Liver (tissue), 9 donors: ENCODE measurements around the gene EPC2. TPM values are rescaled to one million over a fixed set of nuclear protein-coding genes. Genes with fewer than 3 reads are reported as not detected.

ENCODE experiments used
- DNase-seq: peaks from one replicate; pipeline ENCODE4 v3.0.0-alpha.2; 2017; ENCODE audit warnings: low spot score
- H3K27ac ChIP-seq, 2 donors: one replicate each; pipeline ENCODE4 v1.7.0; 2013; ENCODE audit warnings: inconsistent platforms in 2 of 2, low read length in 2 of 2, control low read depth in 1 of 2, low read depth in 1 of 2, mild to moderate bottlenecking in 1 of 2
- H3K27me3 ChIP-seq, 4 donors: one replicate each; pipeline versions ENCODE4 v1.6.1 to v1.7.0; 2013; ENCODE audit warnings: low read length in 3 of 4, inconsistent platforms in 1 of 4, mild to moderate bottlenecking in 1 of 4, moderate library complexity in 1 of 4; ENCODE audit not compliant: control insufficient read depth in 4 of 4, insufficient read depth in 4 of 4
- H3K36me3 ChIP-seq, 4 donors: one replicate each; pipeline versions ENCODE4 v1.6.1 to v1.7.0; 2013; ENCODE audit warnings: low read length in 3 of 4, mild to moderate bottlenecking in 3 of 4, low read depth in 1 of 4, moderate library complexity in 1 of 4; ENCODE audit not compliant: control insufficient read depth in 4 of 4, insufficient read depth in 3 of 4
- H3K4me1 ChIP-seq, 4 donors: one replicate each; pipeline versions ENCODE4 v1.6.1 to v1.7.0; 2013; ENCODE audit warnings: low read length in 3 of 4, mild to moderate bottlenecking in 3 of 4, moderate library complexity in 1 of 4; ENCODE audit not compliant: control insufficient read depth in 4 of 4, insufficient read depth in 4 of 4
- H3K4me3 ChIP-seq, 3 donors: one replicate each; pipeline versions ENCODE4 v1.6.1 to v1.7.0; 2013; ENCODE audit warnings: low read length in 3 of 3, control low read depth in 1 of 3, low read depth in 1 of 3, mild to moderate bottlenecking in 1 of 3
- H3K9ac ChIP-seq, 2 donors: one replicate each; pipeline ENCODE4 v1.7.0; 2013; ENCODE audit warnings: low read length in 2 of 2, mild to moderate bottlenecking in 2 of 2, moderate library complexity in 2 of 2, control low read depth in 1 of 2, low read depth in 1 of 2
- H3K9me3 ChIP-seq, 4 donors: one replicate each; pipeline versions ENCODE4 v1.6.1 to v1.7.0; 2013; ENCODE audit warnings: low read length in 3 of 4; ENCODE audit not compliant: control insufficient read depth in 4 of 4
- CTCF ChIP-seq: fragments of 150-350 bp; IDR thresholded peaks from 2 replicates; pipeline ENCODE4 v1.5.1; 2017; ENCODE audit warnings: improper control_type of control experiment, low read depth, low read length; ENCODE audit not compliant: missing input control
- EGR1 ChIP-seq, 2 donors: IDR thresholded peaks; 2 replicates each; pipeline ENCODE4 v1.6.1; 2016 to 2018; ENCODE audit warnings: antibody characterized with exemption in 2 of 2, low read depth in 2 of 2
- FOXA1 ChIP-seq: IDR thresholded peaks from 2 replicates; pipeline ENCODE4 v1.6.1; 2016; ENCODE audit warnings: antibody characterized with exemption
- FOXA2 ChIP-seq: IDR thresholded peaks from 2 replicates; pipeline ENCODE4 v1.6.1; 2016; ENCODE audit warnings: antibody characterized with exemption
- GABPA ChIP-seq, 2 donors: IDR thresholded peaks in 1 of 2; conservative IDR thresholded peaks in 1 of 2; 2 replicates each; pipeline ENCODE4 v1.6.1; 2016; ENCODE audit warnings: antibody characterized with exemption in 2 of 2, mild to moderate bottlenecking in 1 of 2, moderate library complexity in 1 of 2
- HNF4A ChIP-seq, 2 donors: conservative IDR thresholded peaks; 2 replicates each; pipeline ENCODE4 v1.6.1; 2016; ENCODE audit warnings: antibody characterized with exemption in 2 of 2, mild to moderate bottlenecking in 2 of 2
- HNF4G ChIP-seq: IDR thresholded peaks from 2 replicates; pipeline ENCODE4 v1.6.1; 2016; ENCODE audit warnings: antibody characterized with exemption
- JUND ChIP-seq, 2 donors: IDR thresholded peaks; 2 replicates each; pipeline ENCODE4 v1.6.1; 2016; ENCODE audit warnings: antibody characterized with exemption in 2 of 2
- MAX ChIP-seq: IDR thresholded peaks from 2 replicates; pipeline ENCODE4 v1.6.1; 2016; ENCODE audit warnings: antibody characterized with exemption
- NR2F2 ChIP-seq: IDR thresholded peaks from 2 replicates; pipeline ENCODE4 v1.6.1; 2016; ENCODE audit warnings: antibody characterized with exemption
- RAD21 ChIP-seq, 2 donors: IDR thresholded peaks; 2 replicates each; pipeline ENCODE4 v1.6.1; 2016; ENCODE audit warnings: antibody characterized with exemption in 2 of 2, mild to moderate bottlenecking in 2 of 2
- REST ChIP-seq: IDR thresholded peaks from 2 replicates; pipeline ENCODE4 v1.6.1; 2016; ENCODE audit warnings: antibody characterized with exemption, mild to moderate bottlenecking
- RXRA ChIP-seq, 2 donors: IDR thresholded peaks; 2 replicates each; pipeline ENCODE4 v1.6.1; 2017 to 2018; ENCODE audit warnings: antibody characterized with exemption in 2 of 2, mild to moderate bottlenecking in 1 of 2
- SP1 ChIP-seq: IDR thresholded peaks from 2 replicates; pipeline ENCODE4 v1.6.1; 2018; ENCODE audit warnings: antibody characterized with exemption, mild to moderate bottlenecking
- TAF1 ChIP-seq: conservative IDR thresholded peaks from 2 replicates; pipeline ENCODE4 v1.6.1; 2016; ENCODE audit warnings: antibody characterized with exemption, mild to moderate bottlenecking
- YY1 ChIP-seq: IDR thresholded peaks from 2 replicates; pipeline ENCODE4 v1.6.1; 2016; ENCODE audit warnings: antibody characterized with exemption, mild to moderate bottlenecking
- ZBTB33 ChIP-seq: IDR thresholded peaks from 2 replicates; pipeline ENCODE4 v1.6.1; 2016; ENCODE audit warnings: antibody characterized with exemption
- WGBS: extraction: QIAGEN DNeasy Blood & Tissue Kit; methylation state at CpG from one replicate; pipeline ENCODE4 v1.1.7; 2013; 5-methylcytosine and 5-hydroxymethylcytosine counted together
- polyA plus RNA-seq, 2 donors: library from polyadenylated mRNA; stranded (reverse) in 1 of 2; unstranded in 1 of 2; fragments of 200-250 nt in 1 of 2; fragments of >200 nt in 1 of 2; fragmentation: Nextera tagmentation in 1 of 2; extraction: Ambion mirVana in 1 of 2; gene quantifications; one replicate each; pipeline versions ENCODE4 v1.2.1 to v1.2.3, GENCODE V29; 2013 to 2015
- total RNA-seq, 2 donors: library from RNA; depleted of rRNA; stranded (reverse); fragments of >200 nt; gene quantifications; one replicate each; pipeline ENCODE4 v1.2.3, GENCODE V29; 2014
- TF ChIP-seq, protein P1 (sequence below): IDR thresholded peaks from 2 replicates; pipeline ENCODE4 v1.6.1; 2016; ENCODE audit warnings: antibody characterized with exemption
- donor health status: healthy.
- donor health status: healthy.
- donor health status: healthy.
- donor health status: healthy.
- donor health status: healthy.

The EPC2 gene
- total and polyA plus RNA-seq, 4 donors = 2.8 to 17.7 (median 9.6) TPM

GRCh38 chr2:148642891-148643416 is 1.6 kb upstream of the EPC2 start:
- Histone ChIP-seq H3K9ac (no peak overlapping the region), H3K27me3 (no peaks in the 10 kb centered on the region), H3K27ac (no peak overlapping the region), H3K4me3 (no peak overlapping the region), H3K36me3 (no peaks in the 10 kb centered on the region), H3K9me3 (no peaks in the 10 kb centered on the region), H3K4me1 (peaks cover 4 to 15% (median 9%) of the 10 kb centered on the region in 4 donors)
- TF ChIP-seq NR2F2 = no peak
- no peak for TF ChIP-seq MAX
- TF ChIP-seq REST = no peak
- no peak for TF ChIP-seq TAF1
- TF ChIP-seq, protein P1, sequence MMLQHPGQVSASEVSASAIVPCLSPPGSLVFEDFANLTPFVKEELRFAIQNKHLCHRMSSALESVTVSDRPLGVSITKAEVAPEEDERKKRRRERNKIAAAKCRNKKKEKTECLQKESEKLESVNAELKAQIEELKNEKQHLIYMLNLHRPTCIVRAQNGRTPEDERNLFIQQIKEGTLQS = no peak
- no peak for TF ChIP-seq YY1
- TF ChIP-seq GABPA (IDR thresholded peaks at IDR 0.05 in 1 of 2, conservative IDR thresholded peaks at IDR 0.05 in 1 of 2) = no peak
- no peak for TF ChIP-seq ZBTB33
- TF ChIP-seq CTCF = no peak
- no peak for DNase-seq
- 68% methylated on average over 3 of the region's 3 CpGs for WGBS

GRCh38 chr2:148643421-148643820 is 1.1 kb upstream of the EPC2 start:
- H3K9ac ChIP-seq = no peak overlapping the region
- TF ChIP-seq EGR1 (IDR thresholded peaks at IDR 0.05; ENCODE audit: low read depth in 2 of 2) = no peak
- TF ChIP-seq HNF4A (conservative IDR thresholded peaks at IDR 0.05) = no peak
- TF ChIP-seq REST = no peak
- TF ChIP-seq SP1 = no peak
- no peak for TF ChIP-seq JUND (IDR thresholded peaks at IDR 0.05)
- no peak for TF ChIP-seq FOXA2
- TF ChIP-seq NR2F2 = no peak
- TF ChIP-seq ZBTB33 = no peak
- no peak for TF ChIP-seq TAF1
- no peak for TF ChIP-seq FOXA1
- TF ChIP-seq HNF4G = no peak
- no peak for TF ChIP-seq RAD21 (IDR thresholded peaks at IDR 0.05)
- TF ChIP-seq RXRA (IDR thresholded peaks at IDR 0.05) = no peak
- TF ChIP-seq, protein P1 = no peak

More at GRCh38 chr2:148643421-148643820, 1.1 kb upstream of the EPC2 start:
- no peaks in the 10 kb centered on the region for H3K9me3 ChIP-seq
- peaks cover 4 to 15% (median 9%) of the 10 kb centered on the region in 4 donors for H3K4me1 ChIP-seq
- H3K27me3 ChIP-seq = no peaks in the 10 kb centered on the region
- no peak for DNase-seq
- WGBS = 29% methylated on average over 5 of the region's 5 CpGs
- no peaks in the 10 kb centered on the region for H3K36me3 ChIP-seq
- H3K4me3 ChIP-seq = no peak overlapping the region
- H3K27ac ChIP-seq = peak overlapping the region in 1 of 2 donors; percentile 98
